K562 (cell line): ENCODE measurements around the gene BCAS3. TPM values are rescaled to one million over a fixed set of nuclear protein-coding genes. Genes with fewer than 3 reads are reported as not detected.
A peak's percentile ranks its signal among the peaks of the same experiment; 100 is the strongest.

ENCODE experiments used
- BMI1 ChIP-seq: fragments of 150-350 bp; IDR thresholded peaks from 2 replicates; pipeline ENCODE4 v1.6.1; 2014; ENCODE audit warnings: low read length
- CBX1 ChIP-seq: sonication (generic); IDR thresholded peaks from 2 replicates; pipeline ENCODE4 v1.6.1; 2016; ENCODE audit warnings: antibody characterized with exemption, low read depth, mild to moderate bottlenecking
- CTCF ChIP-seq, 3 experiments: IDR thresholded peaks in 2 of 3; conservative IDR thresholded peaks in 1 of 3; 2 replicates each; pipeline ENCODE4 v1.5.1; 2011 to 2012; ENCODE audit warnings: low read length in 3 of 3, mild to moderate bottlenecking in 3 of 3, control low read depth in 2 of 3, improper control_type of control experiment in 1 of 3, inconsistent platforms in 1 of 3, low read depth in 1 of 3, mixed read lengths in 1 of 3, moderate library complexity in 1 of 3; ENCODE audit not compliant: insufficient read depth in 2 of 3
- DACH1 ChIP-seq: fragments of 450-650 bp; IDR thresholded peaks from 2 replicates; pipeline ENCODE4 v1.6.1; 2018; ENCODE audit not compliant: partially characterized antibody
- FOXJ2 ChIP-seq: fragments of 200-800 bp; sonication (Bioruptor generic); IDR thresholded peaks from 2 replicates; pipeline ENCODE4 v1.6.1; 2016; ENCODE audit warnings: missing genetic modification characterization, missing compliant biosample characterization
- GATA2 ChIP-seq: sonication (generic); formaldehyde crosslinking; IDR thresholded peaks from 2 replicates; pipeline ENCODE4 v1.4.0; 2020; ENCODE audit warnings: mild to moderate bottlenecking, missing genetic modification reagents
- ILF3 ChIP-seq: fragments of 450-650 bp; IDR thresholded peaks from 2 replicates; pipeline ENCODE4 v1.6.1; 2018; ENCODE audit warnings: antibody characterized with exemption, mild to moderate bottlenecking, moderate library complexity, borderline replicate concordance
- L3MBTL2 ChIP-seq: fragments of 450-650 bp; IDR thresholded peaks from 2 replicates; pipeline ENCODE4 v1.6.1; 2016; ENCODE audit warnings: mild to moderate bottlenecking, moderate library complexity
- PHF21A ChIP-seq: fragments of 450-650 bp; IDR thresholded peaks from 2 replicates; pipeline ENCODE4 v1.6.1; 2017; ENCODE audit warnings: low read depth, borderline replicate concordance
- SAP30 ChIP-seq: fragments of 200-600 bp; sonication (generic); IDR thresholded peaks from 2 replicates; pipeline ENCODE4 v1.6.1; 2012; ENCODE audit warnings: borderline replicate concordance, low read depth, mild to moderate bottlenecking, moderate library complexity, low read length, control low read depth, inconsistent platforms; ENCODE audit not compliant: insufficient read depth, poor library complexity, severe bottlenecking
- SREBF2 ChIP-seq: sonication (generic); formaldehyde crosslinking; IDR thresholded peaks from 2 replicates; pipeline ENCODE4 v1.4.0; 2020; ENCODE audit warnings: mild to moderate bottlenecking, missing genetic modification reagents
- TCF15 ChIP-seq: fragments of 250-450 bp; sonication (Bioruptor Pico); IDR thresholded peaks from 2 replicates; pipeline ENCODE4 v1.8.0; 2022; ENCODE audit warnings: moderate library complexity, mild to moderate bottlenecking, inconsistent platforms
- TCF3 ChIP-seq: sonication (generic); formaldehyde crosslinking; IDR thresholded peaks from 2 replicates; pipeline ENCODE4 v1.4.0; 2020; ENCODE audit warnings: mild to moderate bottlenecking, missing genetic modification reagents
- ZMIZ1 ChIP-seq, 2 experiments: fragments of 150-350 bp in 1 of 2; IDR thresholded peaks; 2 replicates each; pipeline ENCODE4 v1.6.1; 2012 to 2016; ENCODE audit warnings: low read depth in 2 of 2, low read length in 2 of 2, mild to moderate bottlenecking in 1 of 2, moderate library complexity in 1 of 2
- ZNF263 ChIP-seq: sonication (generic); formaldehyde crosslinking; IDR thresholded peaks from 2 replicates; pipeline ENCODE4 v1.8.0; 2022; ENCODE audit warnings: mild to moderate bottlenecking, missing genetic modification reagents, borderline replicate concordance
- ZNF274 ChIP-seq: IDR thresholded peaks from 2 replicates; pipeline ENCODE4 v1.6.1; 2011; ENCODE audit warnings: low read depth, mild to moderate bottlenecking, low read length, moderate library complexity, borderline replicate concordance
- polyA plus RNA-seq, 8 experiments: library from polyadenylated mRNA; depleted of rRNA in 4 of 8; stranded (reverse) in 5 of 8; unstranded in 3 of 8; fragments of >200 nt; fragmentation: Nextera tagmentation in 2 of 8; fragmentation: Illumina TruSeq in 1 of 8; extraction: Ambion mirVana in 2 of 8; extraction: Trizol in 1 of 8; gene quantifications; 2 replicates each; pipeline versions ENCODE4 v1.2.1 to v1.2.3, GENCODE V29; 2011 to 2014; ENCODE audit warnings: inconsistent platforms in 1 of 8, missing spikeins in 1 of 8
- total RNA-seq, 7 experiments: library from RNA; depleted of rRNA in 6 of 7; stranded (reverse); fragments of >200 nt in 6 of 7; fragmentation: Illumina TruSeq in 2 of 7; extraction: Trizol in 2 of 7; gene quantifications; 2 replicates each; pipeline versions ENCODE4 v1.2.1 to v1.2.3, GENCODE V29; 2011 to 2021; ENCODE audit warnings: low replicate concordance in 1 of 7
- TF ChIP-seq, protein P1 (sequence below): fragments of 250-450 bp; sonication (Bioruptor Pico); IDR thresholded peaks from 2 replicates; pipeline ENCODE4 v1.9.0; 2021; ENCODE audit warnings: mild to moderate bottlenecking

The BCAS3 gene
- total and polyA plus RNA-seq, 9 of the 15 experiments (the other 6 are each of a cell fraction or from before 2014, with no cell fraction given), result 1.9 to 5.5 (median 3.5) TPM

GRCh38 chr17:60656499-60656898 lies 21.2 kb upstream of the BCAS3 start (continued):
- TF ChIP-seq ZMIZ1 (IDR thresholded peaks at IDR 0.05; ENCODE audit: low read depth in 2 of 2, low read length in 2 of 2) (no peak), TCF3 (CRISPR knock-in tag) (peak; percentile 84), L3MBTL2 (no peak), FOXJ2 (tag) (no peak), ZNF274 (no peak), ILF3 (no peak), TCF15 (CRISPR knock-in tag) (no peak), CBX1 (no peak), GATA2 (CRISPR knock-in tag) (0 out of 2 replicates have a peak, but pooled peaks have one; percentile 17), DACH1 (no peak), CTCF (IDR thresholded peaks at IDR 0.05 in 2 of 3, conservative IDR thresholded peaks at IDR 0.05 in 1 of 3; ENCODE audit: insufficient read depth in 2 of 3, low read depth in 1 of 3, low read length in 3 of 3) (peak in 2 of 3 experiments; percentile 10 to 23; a peak in 1 of 6 replicates), ZNF263 (CRISPR knock-in tag) (no peak), BMI1 (no peak), SAP30 (no peak), SREBF2 (CRISPR knock-in tag) (no peak), PHF21A (no peak)
- TF ChIP-seq, protein P1, sequence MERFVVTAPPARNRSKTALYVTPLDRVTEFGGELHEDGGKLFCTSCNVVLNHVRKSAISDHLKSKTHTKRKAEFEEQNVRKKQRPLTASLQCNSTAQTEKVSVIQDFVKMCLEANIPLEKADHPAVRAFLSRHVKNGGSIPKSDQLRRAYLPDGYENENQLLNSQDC (CRISPR knock-in tag), result no peak
